ENCODE data around the gene SMYD3. TPM values are rescaled to one million over a fixed set of nuclear protein-coding genes. Genes with fewer than 3 reads are reported as not detected.

SMYD3 gene
- total and polyA plus RNA-seq, 9 of the 15 experiments (the other 6 are each of a cell fraction or from before 2014, with no cell fraction given) = 128 to 440 (median 197) TPM

GRCh38 chr1:246503341-246503740 lies 3.7 kb downstream of the SMYD3 start:
- Histone ChIP-seq H2AFZ (ENCODE audit: low read depth, low read length) (no peak overlapping the region), H3K27ac (ENCODE audit: extremely low read depth, low read depth, low read length) (no peak overlapping the region), H3K4me1 (replicated peaks in 1 of 2; ENCODE audit: control insufficient read depth in 2 of 2, insufficient read depth in 2 of 2, low read length in 2 of 2) (peaks cover 9 to 17% of the 10 kb centered on the region in 2 experiments; a peak in 4 of 5 replicates), H3K4me3 (no peak overlapping the region), H4K20me1 (replicated peaks; ENCODE audit: control insufficient read depth, insufficient read depth, low read length) (no peaks in the 10 kb centered on the region), H3K79me2 (ENCODE audit: control insufficient read depth, insufficient read depth, low read length) (peaks cover 10% of the 10 kb centered on the region), H3K4me2 (ENCODE audit: insufficient read depth, low read length) (no peak overlapping the region), H3K27me3 (ENCODE audit: control insufficient read depth in 2 of 2, insufficient read depth in 2 of 2, low read length in 2 of 2) (no peaks in the 10 kb centered on the region), H3K36me3 (ENCODE audit: control insufficient read depth, insufficient read depth, low read length) (peaks cover 5% of the 10 kb centered on the region; the same call in 1 of the 3 replicates), H3K9ac (ENCODE audit: insufficient read depth in 1 of 2, low read depth in 2 of 2, low read length in 2 of 2) (no peak overlapping the region), H3K9me1 (ENCODE audit: control insufficient read depth, insufficient read depth, low read length) (no peaks in the 10 kb centered on the region), H3K9me3 (replicated peaks; ENCODE audit: control insufficient read depth, insufficient read depth, low read depth, low read length) (no peaks in the 10 kb centered on the region)
- ATAC-seq = no peak
- intact Hi-C loops (cut with micrococcal nuclease) = no loop called here
- in situ Hi-C loops (cut with MboI) = no loop called here
- no peak for FAIRE-seq
- DNase-seq (ENCODE audit: extremely low read depth in 1 of 4, low spot score in 3 of 4) = no peak
- TF ChIP-seq NCOR1 (IDR thresholded peaks at IDR 0.05) = no peak
- no TSS peak for BruUV-seq (replicated peaks)
- WGBS (ENCODE audit: insufficient coverage, low coverage, missing lambda C conversion rate) = 61% methylated on average over 7 of the region's 7 CpGs
- POLR2A ChIA-PET = interaction anchor here (0.6 kb wide), 1 partner anchor 14 kb away, joined by 3 read pairs; no protein-coding TSS in a partner anchor
- CTCF ChIA-PET (ENCODE audit: low intra/inter-chr PET ratio) = no interaction called here

- intact Hi-C loops (cut with micrococcal nuclease) = loop anchor here (1.0 kb wide), 2 partner anchors 202 to 257 kb away; no protein-coding TSS in a partner anchor
- TF ChIP-seq SIX5 (IDR thresholded peaks at IDR 0.05; ENCODE audit: borderline replicate concordance in 1 of 2, insufficient read depth in 1 of 2, low read depth in 1 of 2, low read length in 2 of 2) = no peak
- 0 out of 4 replicates have a peak, but pooled peaks of 1 of the 2 experiments have one; percentile 14 for TF ChIP-seq MAZ (CRISPR knock-in tag; conservative IDR thresholded peaks at IDR 0.05 in 1 of 2, IDR thresholded peaks at IDR 0.05 in 1 of 2)
- TF ChIP-seq BRF2 (IDR thresholded peaks at IDR 0.05; ENCODE audit: borderline replicate concordance, insufficient read depth, insufficient read length) = no peak
- TF ChIP-seq, protein P1, sequence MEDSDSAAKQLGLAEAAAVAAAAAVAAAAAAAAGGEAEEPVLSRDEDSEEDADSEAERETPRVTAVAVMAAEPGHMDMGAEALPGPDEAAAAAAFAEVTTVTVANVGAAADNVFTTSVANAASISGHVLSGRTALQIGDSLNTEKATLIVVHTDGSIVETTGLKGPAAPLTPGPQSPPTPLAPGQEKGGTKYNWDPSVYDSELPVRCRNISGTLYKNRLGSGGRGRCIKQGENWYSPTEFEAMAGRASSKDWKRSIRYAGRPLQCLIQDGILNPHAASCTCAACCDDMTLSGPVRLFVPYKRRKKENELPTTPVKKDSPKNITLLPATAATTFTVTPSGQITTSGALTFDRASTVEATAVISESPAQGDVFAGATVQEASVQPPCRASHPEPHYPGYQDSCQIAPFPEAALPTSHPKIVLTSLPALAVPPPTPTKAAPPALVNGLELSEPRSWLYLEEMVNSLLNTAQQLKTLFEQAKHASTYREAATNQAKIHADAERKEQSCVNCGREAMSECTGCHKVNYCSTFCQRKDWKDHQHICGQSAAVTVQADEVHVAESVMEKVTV (CRISPR knock-in tag; IDR thresholded peaks at IDR 0.05) = peak; percentile 70; the same call in 1 of the 2 replicates
- peak; percentile 99 for TF ChIP-seq GATA2 (CRISPR knock-in tag; IDR thresholded peaks at IDR 0.05)
- TF ChIP-seq, protein P2, sequence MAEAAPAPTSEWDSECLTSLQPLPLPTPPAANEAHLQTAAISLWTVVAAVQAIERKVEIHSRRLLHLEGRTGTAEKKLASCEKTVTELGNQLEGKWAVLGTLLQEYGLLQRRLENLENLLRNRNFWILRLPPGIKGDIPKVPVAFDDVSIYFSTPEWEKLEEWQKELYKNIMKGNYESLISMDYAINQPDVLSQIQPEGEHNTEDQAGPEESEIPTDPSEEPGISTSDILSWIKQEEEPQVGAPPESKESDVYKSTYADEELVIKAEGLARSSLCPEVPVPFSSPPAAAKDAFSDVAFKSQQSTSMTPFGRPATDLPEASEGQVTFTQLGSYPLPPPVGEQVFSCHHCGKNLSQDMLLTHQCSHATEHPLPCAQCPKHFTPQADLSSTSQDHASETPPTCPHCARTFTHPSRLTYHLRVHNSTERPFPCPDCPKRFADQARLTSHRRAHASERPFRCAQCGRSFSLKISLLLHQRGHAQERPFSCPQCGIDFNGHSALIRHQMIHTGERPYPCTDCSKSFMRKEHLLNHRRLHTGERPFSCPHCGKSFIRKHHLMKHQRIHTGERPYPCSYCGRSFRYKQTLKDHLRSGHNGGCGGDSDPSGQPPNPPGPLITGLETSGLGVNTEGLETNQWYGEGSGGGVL (CRISPR knock-in tag; IDR thresholded peaks at IDR 0.05) = 0 out of 2 replicates have a peak, but pooled peaks have one; percentile 22
- no peak for TF ChIP-seq HNRNPH1 (optimal IDR thresholded peaks at IDR 0.05; ENCODE audit: low read depth, low read length)
Measured at GRCh38 chr1:246497331-246497915, 9.7 kb downstream of the SMYD3 start.

More at GRCh38 chr1:246497331-246497915, 9.7 kb downstream of the SMYD3 start:
- no peak overlapping the region for H3K4me3 ChIP-seq
- DNase-seq (ENCODE audit: extremely low read depth in 1 of 4, low spot score in 3 of 4) (peak; percentile 62 to 84 (median 67)), FAIRE-seq (peak; percentile 83), ATAC-seq (peak; percentile 45)
- BruUV-seq (replicated peaks) = no TSS peak
- no peak overlapping the region for H2AFZ ChIP-seq (ENCODE audit: low read depth, low read length)
- H3K4me2 ChIP-seq (ENCODE audit: insufficient read depth, low read length) = no peak overlapping the region
- no peaks in the 10 kb centered on the region for H3K36me3 ChIP-seq (ENCODE audit: control insufficient read depth, insufficient read depth, low read length)
- ChIA-PET CTCF (ENCODE audit: low intra/inter-chr PET ratio) (interaction anchor here (0.6 to 2.6 kb wide), 9 partner anchors 9 to 989 kb away, joined by 3 to 13 read pairs (median 4); no protein-coding TSS in a partner anchor), POLR2A (interaction anchor here (1.0 kb wide), 1 partner anchor 331 kb away, joined by 3 read pairs; no protein-coding TSS in a partner anchor)
- H3K27ac ChIP-seq (ENCODE audit: extremely low read depth, low read depth, low read length) = no peak overlapping the region
- peaks cover 1% of the 10 kb centered on the region; the same call in 1 of the 3 replicates for H3K79me2 ChIP-seq (ENCODE audit: control insufficient read depth, insufficient read depth, low read length)
- WGBS (ENCODE audit: insufficient coverage, low coverage, missing lambda C conversion rate) = 46% methylated on average over 2 of the region's 2 CpGs
- in situ Hi-C loops (cut with MboI) = loop anchor here (5.0 kb wide), 1 partner anchor 200 kb away; no protein-coding TSS in a partner anchor
- no peaks in the 10 kb centered on the region for H3K9me1 ChIP-seq (ENCODE audit: control insufficient read depth, insufficient read depth, low read length)
- no peaks in the 10 kb centered on the region for H3K9me3 ChIP-seq (replicated peaks; ENCODE audit: control insufficient read depth, insufficient read depth, low read depth, low read length)
- H3K4me1 ChIP-seq (replicated peaks in 1 of 2; ENCODE audit: control insufficient read depth in 2 of 2, insufficient read depth in 2 of 2, low read length in 2 of 2) = peaks cover 0 to 2% of the 10 kb centered on the region in 2 experiments; a peak in 2 of 5 replicates
- no peaks in the 10 kb centered on the region for H4K20me1 ChIP-seq (replicated peaks; ENCODE audit: control insufficient read depth, insufficient read depth, low read length)
- H3K27me3 ChIP-seq (ENCODE audit: control insufficient read depth in 2 of 2, insufficient read depth in 2 of 2, low read length in 2 of 2) = no peaks in the 10 kb centered on the region
- H3K9ac ChIP-seq (ENCODE audit: insufficient read depth in 1 of 2, low read depth in 2 of 2, low read length in 2 of 2) = no peak overlapping the region

Data from K562 (cell line).